ENCODE measurements around the gene GPC6.

GPC6 gene

DNA sequence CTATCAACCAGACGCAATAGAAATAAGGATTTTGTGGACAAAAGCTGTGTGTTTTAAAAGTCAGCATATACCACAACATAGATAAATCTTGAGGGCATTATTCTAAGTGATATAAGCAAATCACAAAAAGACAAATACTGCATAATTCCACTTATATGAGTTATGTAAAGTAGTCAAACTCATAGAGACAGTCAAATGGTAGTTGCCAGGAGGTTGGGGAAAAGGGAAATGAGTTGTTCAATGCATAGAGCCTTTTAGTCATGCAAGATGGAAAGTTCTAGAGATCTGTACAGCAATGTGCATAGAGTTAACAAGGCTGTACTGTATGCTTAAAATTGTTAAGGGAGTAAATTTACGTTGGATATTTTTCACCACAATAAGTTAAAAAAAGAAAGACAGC is 1008.1 kb downstream of the GPC6 start:
- H3K4me3 ChIP-seq (ENCODE audit: low read length), result no peak overlapping the region
- TF ChIP-seq, protein P1, sequence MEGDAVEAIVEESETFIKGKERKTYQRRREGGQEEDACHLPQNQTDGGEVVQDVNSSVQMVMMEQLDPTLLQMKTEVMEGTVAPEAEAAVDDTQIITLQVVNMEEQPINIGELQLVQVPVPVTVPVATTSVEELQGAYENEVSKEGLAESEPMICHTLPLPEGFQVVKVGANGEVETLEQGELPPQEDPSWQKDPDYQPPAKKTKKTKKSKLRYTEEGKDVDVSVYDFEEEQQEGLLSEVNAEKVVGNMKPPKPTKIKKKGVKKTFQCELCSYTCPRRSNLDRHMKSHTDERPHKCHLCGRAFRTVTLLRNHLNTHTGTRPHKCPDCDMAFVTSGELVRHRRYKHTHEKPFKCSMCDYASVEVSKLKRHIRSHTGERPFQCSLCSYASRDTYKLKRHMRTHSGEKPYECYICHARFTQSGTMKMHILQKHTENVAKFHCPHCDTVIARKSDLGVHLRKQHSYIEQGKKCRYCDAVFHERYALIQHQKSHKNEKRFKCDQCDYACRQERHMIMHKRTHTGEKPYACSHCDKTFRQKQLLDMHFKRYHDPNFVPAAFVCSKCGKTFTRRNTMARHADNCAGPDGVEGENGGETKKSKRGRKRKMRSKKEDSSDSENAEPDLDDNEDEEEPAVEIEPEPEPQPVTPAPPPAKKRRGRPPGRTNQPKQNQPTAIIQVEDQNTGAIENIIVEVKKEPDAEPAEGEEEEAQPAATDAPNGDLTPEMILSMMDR (conservative IDR thresholded peaks at IDR 0.05; ENCODE audit: low read depth, low read length), result no peak
- DNase-seq (ENCODE audit: low read depth), result no peak

- DNase-seq (ENCODE audit: low read depth), result no peak
- TF ChIP-seq, protein P1 (conservative IDR thresholded peaks at IDR 0.05; ENCODE audit: low read depth, low read length), result no peak
- H3K4me3 ChIP-seq (ENCODE audit: low read length), result no peak overlapping the region
Observed at GRCh38 chr13:94236132-94236531, 1009.5 kb downstream of the GPC6 start.

DNA sequence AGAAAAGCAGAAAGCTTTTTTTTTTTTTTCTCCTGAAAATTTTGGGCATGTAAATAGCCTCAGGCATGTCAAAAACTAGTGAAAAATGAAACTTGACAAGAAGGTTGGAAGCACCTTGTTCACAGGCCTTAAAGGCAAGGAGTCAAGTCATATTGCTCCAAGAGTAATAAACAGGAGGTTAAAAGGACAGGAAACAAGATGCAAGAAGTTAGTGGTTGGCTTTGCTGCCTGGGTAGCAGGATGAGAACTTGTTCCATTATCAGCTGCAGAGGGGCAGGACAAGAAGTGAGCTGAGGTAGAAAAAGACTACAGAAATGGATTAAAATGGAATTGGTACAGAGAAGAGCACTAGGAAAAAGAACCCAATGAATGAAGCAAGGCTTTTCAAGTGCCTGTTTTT is 1010.3 kb downstream of the GPC6 start:
- DNase-seq (ENCODE audit: low read depth), result no peak
- TF ChIP-seq, protein P1 (conservative IDR thresholded peaks at IDR 0.05; ENCODE audit: low read depth, low read length), result no peak

GRCh38 chr13:94239135-94239534 is 1012.5 kb downstream of the GPC6 start:
- TF ChIP-seq, protein P1 (conservative IDR thresholded peaks at IDR 0.05; ENCODE audit: low read depth, low read length), result no peak
- no peak overlapping the region for H3K4me3 ChIP-seq (ENCODE audit: low read length)
- no peak for DNase-seq (ENCODE audit: low read depth)

More for the DNA sequence above, 1010.3 kb downstream of the GPC6 start:
- H3K4me3 ChIP-seq (ENCODE audit: low read length), result no peak overlapping the region

DNA sequence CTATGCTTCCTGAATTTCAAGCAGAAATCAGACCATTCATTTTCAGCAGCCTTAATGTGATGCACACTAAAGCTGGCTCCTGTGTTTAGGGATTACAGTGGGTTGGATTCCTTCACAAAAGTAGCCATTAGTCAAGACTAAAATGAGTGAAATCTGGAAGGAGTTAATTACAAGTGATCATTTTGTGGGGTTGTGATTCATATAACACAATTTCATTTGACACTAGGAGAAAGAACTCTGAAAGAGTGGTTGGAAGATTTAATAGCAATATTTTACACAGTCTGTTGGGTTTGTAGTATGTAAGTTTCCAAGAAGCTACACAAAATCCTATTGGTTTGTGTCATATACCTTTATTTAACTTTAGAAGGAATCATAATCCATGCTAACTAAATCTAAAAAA is 1015.9 kb downstream of the GPC6 start:
- TF ChIP-seq, protein P1 (conservative IDR thresholded peaks at IDR 0.05; ENCODE audit: low read depth, low read length), result no peak
- no peak overlapping the region for H3K4me3 ChIP-seq (ENCODE audit: low read length)
- DNase-seq (ENCODE audit: low read depth), result no peak

- TF ChIP-seq, protein P1 (conservative IDR thresholded peaks at IDR 0.05; ENCODE audit: low read depth, low read length), result no peak
- H3K4me3 ChIP-seq (ENCODE audit: low read length), result no peak overlapping the region
- DNase-seq (ENCODE audit: low read depth), result no peak
Observed at GRCh38 chr13:94243551-94243950, 1016.9 kb downstream of the GPC6 start.

DNA sequence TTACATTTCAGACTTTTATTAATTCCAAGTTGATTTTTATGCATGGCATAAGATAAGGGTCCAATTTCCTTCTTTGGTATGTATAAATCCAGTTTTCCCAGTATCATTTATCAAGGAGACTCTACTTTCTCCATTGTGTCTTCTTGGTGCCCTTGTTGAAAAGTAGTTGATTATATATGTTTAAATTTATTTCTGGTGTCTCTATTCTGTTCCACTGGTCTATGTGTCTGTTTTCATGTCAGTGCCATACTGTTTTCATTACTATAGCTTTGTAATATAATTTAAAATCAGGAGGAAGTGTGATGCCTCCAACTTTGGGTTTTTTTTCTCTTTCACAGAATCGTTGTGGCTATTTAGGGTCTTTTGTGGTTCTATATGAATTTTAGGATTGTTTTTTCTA is 1019.9 kb downstream of the GPC6 start:
- no peak for DNase-seq (ENCODE audit: low read depth)
- TF ChIP-seq, protein P1 (conservative IDR thresholded peaks at IDR 0.05; ENCODE audit: low read depth, low read length), result no peak

More for the DNA sequence above, 1019.9 kb downstream of the GPC6 start:
- H3K4me3 ChIP-seq (ENCODE audit: low read length), result no peak overlapping the region
